ENCODE data around the gene DYNC1LI1.
"Not testable (repeated sequence)": the region's sequence is repeated elsewhere in the genome, so short reads cannot be mapped to it uniquely, and the experiment has no call there.

DYNC1LI1 gene

GRCh38 chr3:32540899-32541298 is 29.8 kb downstream of the DYNC1LI1 start:
- Histone ChIP-seq H3K79me2 (no peaks in the 10 kb centered on the region), H3K4me2 (ENCODE audit: low read length) (no peak overlapping the region), H3K27me3 (ENCODE audit: control insufficient read depth, insufficient read depth, low read length) (no peaks in the 10 kb centered on the region), H3K36me3 (ENCODE audit: control insufficient read depth, insufficient read depth, low read length) (no peaks in the 10 kb centered on the region), H3K27ac (no peak overlapping the region), H3K9me3 (ENCODE audit: control insufficient read depth, low read length) (no peaks in the 10 kb centered on the region), H3K9ac (no peak overlapping the region), H2AFZ (no peak overlapping the region), H3K4me3 (ENCODE audit: low read depth, low read length) (no peak overlapping the region), H3K4me1 (peaks cover 4% of the 10 kb centered on the region)
- TF ChIP-seq, protein P1, sequence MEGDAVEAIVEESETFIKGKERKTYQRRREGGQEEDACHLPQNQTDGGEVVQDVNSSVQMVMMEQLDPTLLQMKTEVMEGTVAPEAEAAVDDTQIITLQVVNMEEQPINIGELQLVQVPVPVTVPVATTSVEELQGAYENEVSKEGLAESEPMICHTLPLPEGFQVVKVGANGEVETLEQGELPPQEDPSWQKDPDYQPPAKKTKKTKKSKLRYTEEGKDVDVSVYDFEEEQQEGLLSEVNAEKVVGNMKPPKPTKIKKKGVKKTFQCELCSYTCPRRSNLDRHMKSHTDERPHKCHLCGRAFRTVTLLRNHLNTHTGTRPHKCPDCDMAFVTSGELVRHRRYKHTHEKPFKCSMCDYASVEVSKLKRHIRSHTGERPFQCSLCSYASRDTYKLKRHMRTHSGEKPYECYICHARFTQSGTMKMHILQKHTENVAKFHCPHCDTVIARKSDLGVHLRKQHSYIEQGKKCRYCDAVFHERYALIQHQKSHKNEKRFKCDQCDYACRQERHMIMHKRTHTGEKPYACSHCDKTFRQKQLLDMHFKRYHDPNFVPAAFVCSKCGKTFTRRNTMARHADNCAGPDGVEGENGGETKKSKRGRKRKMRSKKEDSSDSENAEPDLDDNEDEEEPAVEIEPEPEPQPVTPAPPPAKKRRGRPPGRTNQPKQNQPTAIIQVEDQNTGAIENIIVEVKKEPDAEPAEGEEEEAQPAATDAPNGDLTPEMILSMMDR (IDR thresholded peaks at IDR 0.05), result no peak

DNA sequence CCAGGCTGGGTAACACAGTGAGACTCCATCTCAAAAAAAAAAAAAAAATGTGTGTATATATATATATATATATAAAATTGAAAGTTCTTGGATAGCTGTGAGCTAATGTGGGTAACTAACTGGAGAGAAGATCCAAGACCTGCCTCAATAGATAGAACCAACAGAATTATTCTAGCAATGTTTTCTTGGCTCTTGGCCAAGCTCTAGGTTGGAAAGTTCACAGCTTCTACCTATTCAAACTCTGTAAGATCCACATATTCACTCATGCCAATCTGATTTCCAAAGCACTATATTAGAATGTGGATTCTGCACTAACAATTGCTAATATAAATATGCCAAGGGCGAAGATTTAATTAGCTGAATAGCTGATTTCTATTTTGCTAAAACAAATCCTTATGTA is 38.2 kb downstream of the DYNC1LI1 start:
- no peaks in the 10 kb centered on the region for H3K4me1 ChIP-seq
- no peaks in the 10 kb centered on the region for H3K9me3 ChIP-seq (ENCODE audit: control insufficient read depth, low read length)
- no peak overlapping the region for H3K4me2 ChIP-seq (ENCODE audit: low read length)
- no peak overlapping the region for H2AFZ ChIP-seq
- no peaks in the 10 kb centered on the region for H3K36me3 ChIP-seq (ENCODE audit: control insufficient read depth, insufficient read depth, low read length)
- no peaks in the 10 kb centered on the region for H3K27me3 ChIP-seq (ENCODE audit: control insufficient read depth, insufficient read depth, low read length)
- no peak overlapping the region for H3K27ac ChIP-seq
- no peaks in the 10 kb centered on the region for H3K79me2 ChIP-seq
- H3K4me3 ChIP-seq (ENCODE audit: low read depth, low read length), result no peak overlapping the region
- TF ChIP-seq, protein P1 (IDR thresholded peaks at IDR 0.05), result no peak
- no peak overlapping the region for H3K9ac ChIP-seq

DNA sequence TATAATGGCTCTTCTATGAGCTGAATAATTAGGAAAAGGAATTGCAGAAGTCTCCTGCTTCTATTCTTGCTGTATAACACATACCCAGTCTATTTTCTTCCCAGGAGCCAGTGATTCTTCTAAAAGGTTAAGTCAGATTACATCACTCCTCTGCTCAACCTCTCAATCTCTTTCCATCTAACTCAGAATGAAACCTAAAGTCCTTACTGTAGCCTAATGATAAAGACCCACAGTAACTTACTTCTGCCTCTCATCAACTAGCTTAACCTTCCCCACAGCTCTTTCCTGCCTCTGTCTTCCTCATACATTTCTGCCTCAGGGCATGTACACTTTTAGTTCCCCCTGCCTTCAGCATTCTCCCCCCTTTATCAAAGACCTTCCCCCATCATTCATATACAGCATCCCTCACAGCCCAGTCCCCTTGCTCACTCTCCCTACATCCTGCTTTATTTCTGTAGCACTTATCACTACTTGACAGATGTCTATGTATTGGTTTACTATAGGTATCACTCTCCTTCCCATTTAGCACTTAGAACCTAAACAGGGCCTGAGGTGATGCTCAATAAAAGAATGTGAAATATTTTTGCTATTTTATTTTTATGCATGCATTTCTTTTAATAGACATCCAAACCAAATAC is 39.5 kb downstream of the DYNC1LI1 start:
- TF ChIP-seq, protein P1 (IDR thresholded peaks at IDR 0.05), result no peak
- no peaks in the 10 kb centered on the region for H3K4me1 ChIP-seq
- H3K4me2 ChIP-seq (ENCODE audit: low read length), result no peak overlapping the region
- no peak overlapping the region for H2AFZ ChIP-seq
- H3K9me3 ChIP-seq (ENCODE audit: control insufficient read depth, low read length), result no peaks in the 10 kb centered on the region
- H3K79me2 ChIP-seq, result no peaks in the 10 kb centered on the region
- no peak overlapping the region for H3K27ac ChIP-seq
- H3K4me3 ChIP-seq (ENCODE audit: low read depth, low read length), result no peak overlapping the region
- no peak overlapping the region for H3K9ac ChIP-seq
- H3K36me3 ChIP-seq (ENCODE audit: control insufficient read depth, insufficient read depth, low read length), result no peaks in the 10 kb centered on the region
- H3K27me3 ChIP-seq (ENCODE audit: control insufficient read depth, insufficient read depth, low read length), result no peaks in the 10 kb centered on the region

DNA sequence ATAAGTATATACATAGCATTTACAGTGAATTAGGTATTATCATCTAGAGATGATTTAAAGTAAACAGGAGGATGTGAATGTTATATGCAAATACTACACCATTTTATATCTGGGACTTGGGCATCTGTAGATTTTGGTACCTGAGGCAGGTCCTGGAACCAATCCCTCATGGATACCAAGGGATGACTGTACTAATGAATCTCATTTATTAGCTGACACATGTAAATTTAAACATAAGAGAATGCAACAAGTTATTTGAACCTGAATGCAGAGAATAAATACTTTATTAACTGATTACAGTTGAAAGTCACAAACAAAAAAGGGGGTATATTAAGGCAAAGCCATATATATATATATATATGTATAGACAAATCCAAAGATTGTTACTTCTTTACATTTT is 44.9 kb downstream of the DYNC1LI1 start:
- no peaks in the 10 kb centered on the region for H3K79me2 ChIP-seq
- no peak overlapping the region for H3K9ac ChIP-seq
- H3K36me3 ChIP-seq (ENCODE audit: control insufficient read depth, insufficient read depth, low read length), result no peaks in the 10 kb centered on the region
- H3K4me1 ChIP-seq, result no peaks in the 10 kb centered on the region
- H3K27ac ChIP-seq, result no peak overlapping the region
- no peak overlapping the region for H3K4me3 ChIP-seq (ENCODE audit: low read depth, low read length)
- H3K27me3 ChIP-seq (ENCODE audit: control insufficient read depth, insufficient read depth, low read length), result no peaks in the 10 kb centered on the region
- H3K9me3 ChIP-seq (ENCODE audit: control insufficient read depth, low read length), result no peaks in the 10 kb centered on the region
- no peak overlapping the region for H2AFZ ChIP-seq
- TF ChIP-seq, protein P1 (IDR thresholded peaks at IDR 0.05), result no peak
- no peak overlapping the region for H3K4me2 ChIP-seq (ENCODE audit: low read length)

- H3K4me1 ChIP-seq, result no peaks in the 10 kb centered on the region
- H3K9ac ChIP-seq, result no peak overlapping the region
- no peaks in the 10 kb centered on the region for H3K9me3 ChIP-seq (ENCODE audit: control insufficient read depth, low read length)
- H3K79me2 ChIP-seq, result no peaks in the 10 kb centered on the region
- H3K36me3 ChIP-seq (ENCODE audit: control insufficient read depth, insufficient read depth, low read length), result no peaks in the 10 kb centered on the region
- TF ChIP-seq, protein P1 (IDR thresholded peaks at IDR 0.05), result no peak
- no peaks in the 10 kb centered on the region for H3K27me3 ChIP-seq (ENCODE audit: control insufficient read depth, insufficient read depth, low read length)
- H3K4me3 ChIP-seq (ENCODE audit: low read depth, low read length), result no peak overlapping the region
- no peak overlapping the region for H3K27ac ChIP-seq
- H3K4me2 ChIP-seq (ENCODE audit: low read length), result no peak overlapping the region
- no peak overlapping the region for H2AFZ ChIP-seq
Measured at GRCh38 chr3:32522682-32523081, 48.0 kb downstream of the DYNC1LI1 start.

DNA sequence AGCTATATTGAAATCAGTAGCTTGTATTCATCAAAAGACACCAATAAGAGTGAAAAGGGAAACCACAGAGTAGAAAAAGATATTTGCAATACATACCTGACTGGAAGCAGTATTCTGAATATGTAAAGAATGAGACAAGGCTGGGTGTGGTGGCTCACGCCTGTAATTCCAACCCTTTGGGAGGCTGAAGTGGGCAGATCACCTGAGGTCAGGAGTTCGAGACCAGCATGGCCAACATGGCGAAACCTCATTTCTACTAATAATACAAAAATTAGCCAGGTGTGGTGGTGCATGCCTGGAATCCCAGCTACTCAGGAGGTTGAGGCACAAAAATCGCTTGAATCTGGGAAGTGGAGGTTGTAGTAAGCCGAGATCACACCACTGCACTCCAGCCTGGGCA is 51.7 kb downstream of the DYNC1LI1 start:
- H3K27me3 ChIP-seq (ENCODE audit: control insufficient read depth, insufficient read depth, low read length); H3K4me1 ChIP-seq; H2AFZ ChIP-seq; H3K9ac ChIP-seq; H3K36me3 ChIP-seq (ENCODE audit: control insufficient read depth, insufficient read depth, low read length); H3K4me2 ChIP-seq (ENCODE audit: low read length); H3K27ac ChIP-seq; H3K4me3 ChIP-seq (ENCODE audit: low read depth, low read length); H3K9me3 ChIP-seq (ENCODE audit: control insufficient read depth, low read length); H3K79me2 ChIP-seq: not testable (repeated sequence)

DNA sequence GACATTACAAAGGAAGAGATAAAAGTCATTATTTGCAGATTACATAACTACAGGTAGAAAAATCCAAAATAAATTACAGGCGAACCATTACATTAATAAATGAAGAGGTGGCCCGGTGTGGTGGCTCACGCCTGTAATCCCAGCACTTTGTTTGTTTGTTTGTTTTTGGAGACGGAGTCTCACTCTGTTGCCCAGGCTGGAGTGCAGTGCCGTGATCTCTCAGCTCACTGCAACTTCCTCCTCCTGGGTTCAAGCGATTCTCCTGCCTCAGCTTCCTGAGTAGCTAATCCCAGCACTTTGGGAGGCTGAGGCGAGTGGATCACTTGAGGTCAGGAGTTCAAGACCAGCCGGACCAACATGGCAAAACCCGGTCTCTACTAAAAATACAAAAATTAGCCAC is 53.9 kb downstream of the DYNC1LI1 start:
- H3K27ac ChIP-seq, result not testable (repeated sequence)

More for the DNA sequence above, 53.9 kb downstream of the DYNC1LI1 start:
- H3K4me3 ChIP-seq (ENCODE audit: low read depth, low read length); H3K36me3 ChIP-seq (ENCODE audit: control insufficient read depth, insufficient read depth, low read length); H2AFZ ChIP-seq; H3K79me2 ChIP-seq; H3K9me3 ChIP-seq (ENCODE audit: control insufficient read depth, low read length); H3K4me2 ChIP-seq (ENCODE audit: low read length); H3K27me3 ChIP-seq (ENCODE audit: control insufficient read depth, insufficient read depth, low read length); H3K4me1 ChIP-seq; H3K9ac ChIP-seq: not testable (repeated sequence)

Data from parathyroid adenoma (tissue), 2 donors.